Activated CD8-positive, alpha-beta T cell treated with anti-CD3 and anti-CD28 coated beads for 36 hours (primary cell): ENCODE results near the gene SRRM2. TPM values are rescaled to one million over a fixed set of nuclear protein-coding genes. Genes with fewer than 3 reads are reported as not detected.

Experiments used
- ATAC-seq: fragments of 200-7000 bp; cut with Tn5 transposase; one replicate; pipeline ENCODE4 v1.10.0; 2021; ENCODE audit warnings: mild to moderate bottlenecking, moderate library complexity
- CTCF ChIA-PET: fragments of 350-600 bp; sonication (Branson Sonifier 250); formaldehyde crosslinking; loops from one replicate; lab custom pipeline; 2021; ENCODE audit warnings: antibody characterized with exemption; lab: Charles Lee
- POLR2A ChIA-PET: fragments of 350-600 bp; sonication (Branson Sonifier 250); formaldehyde crosslinking; loops from one replicate; lab custom pipeline; 2021; ENCODE audit warnings: antibody characterized with exemption; lab: Charles Lee
- DNase-seq: peaks from one replicate; pipeline ENCODE4 v3.0.0-alpha.2; 2020
- H3K27ac Mint-ChIP-seq: one replicate; pipeline ENCODE4 v1.8.0; 2021; ENCODE audit warnings: mild to moderate bottlenecking, mixed read lengths
- H3K27me3 Mint-ChIP-seq: one replicate; pipeline ENCODE4 v1.8.0; 2021; ENCODE audit warnings: mixed read lengths
- H3K36me3 Mint-ChIP-seq: one replicate; pipeline ENCODE4 v1.8.0; 2021; ENCODE audit warnings: low read depth, mixed read lengths
- H3K4me1 Mint-ChIP-seq: one replicate; pipeline ENCODE4 v1.8.0; 2021; ENCODE audit warnings: low read depth, mixed read lengths
- H3K4me3 Mint-ChIP-seq: one replicate; pipeline ENCODE4 v1.8.0; 2021; ENCODE audit warnings: mild to moderate bottlenecking, moderate library complexity, mixed read lengths
- H3K9me3 Mint-ChIP-seq: one replicate; pipeline ENCODE4 v1.8.0; 2021; ENCODE audit warnings: mixed read lengths
- CTCF ChIP-seq: fragments of 200-600 bp; IDR thresholded peaks from one replicate; pipeline ENCODE4 v1.8.0; 2022; ENCODE audit warnings: antibody characterized with exemption, mild to moderate bottlenecking
- intact Hi-C: fragments of 100-400 bp; cut with micrococcal nuclease; formaldehyde crosslinking; loops from one replicate; pipeline ENCODE4 v1.10.0; 2022
- total RNA-seq, 2 experiments: library from RNA; stranded (reverse); gene quantifications; one replicate each; pipeline ENCODE4 v1.2.3, GENCODE V29; 2021

Gene SRRM2
- total RNA-seq, 2 experiments from 2014 or later: 518 to 561 TPM

GRCh38 chr16:2743007-2743810 is 9.2 kb upstream of the SRRM2 start:
- no peak for DNase-seq
- no peaks in the 10 kb centered on the region for H3K9me3 Mint-ChIP-seq
- intact Hi-C loops: no loop called here
- no peak for ATAC-seq
- no peaks in the 10 kb centered on the region for H3K27me3 Mint-ChIP-seq
- no peak for TF ChIP-seq CTCF
- CTCF ChIA-PET: no interaction called here
- POLR2A ChIA-PET: interaction anchor here (1.0 kb wide), 1 partner anchor 8 kb away, joined by 5 read pairs; the partner anchor contains the start of gene SRRM2
- no peaks in the 10 kb centered on the region for H3K4me1 Mint-ChIP-seq
- H3K36me3 Mint-ChIP-seq: no peaks in the 10 kb centered on the region
- H3K27ac Mint-ChIP-seq: no peak overlapping the region
- no peak overlapping the region for H3K4me3 Mint-ChIP-seq

GRCh38 chr16:2744711-2745110 is 7.7 kb upstream of the SRRM2 start:
- intact Hi-C loops: no loop called here
- no peak for TF ChIP-seq CTCF
- Mint-ChIP-seq H3K36me3 (peaks cover 2% of the 10 kb centered on the region), H3K27ac (no peak overlapping the region), H3K9me3 (no peaks in the 10 kb centered on the region), H3K4me3 (no peak overlapping the region), H3K4me1 (peaks cover 2% of the 10 kb centered on the region), H3K27me3 (no peaks in the 10 kb centered on the region)
- POLR2A ChIA-PET: no interaction called here
- DNase-seq: no peak
- no peak for ATAC-seq
- CTCF ChIA-PET: no interaction called here

GRCh38 chr16:2745116-2745890 is 7.1 kb upstream of the SRRM2 start:
- H3K9me3 Mint-ChIP-seq: no peaks in the 10 kb centered on the region
- peaks cover 5% of the 10 kb centered on the region for H3K36me3 Mint-ChIP-seq
- TF ChIP-seq CTCF: no peak
- intact Hi-C loops: no loop called here
- no peak for DNase-seq
- H3K4me1 Mint-ChIP-seq: peaks cover 2% of the 10 kb centered on the region
- H3K4me3 Mint-ChIP-seq: no peak overlapping the region
- H3K27me3 Mint-ChIP-seq: no peaks in the 10 kb centered on the region
- ChIA-PET CTCF (no interaction called here), POLR2A (no interaction called here)
- H3K27ac Mint-ChIP-seq: no peak overlapping the region
- no peak for ATAC-seq

- Mint-ChIP-seq H3K4me3 (no peak overlapping the region), H3K9me3 (no peaks in the 10 kb centered on the region), H3K4me1 (peaks cover 7% of the 10 kb centered on the region), H3K27me3 (no peaks in the 10 kb centered on the region), H3K36me3 (peaks cover 8% of the 10 kb centered on the region), H3K27ac (no peak overlapping the region)
- ChIA-PET POLR2A (interaction anchor here (0.9 kb wide), 1 partner anchor 89 kb away, joined by 3 read pairs; no protein-coding TSS in a partner anchor), CTCF (no interaction called here)
- intact Hi-C loops: no loop called here
- DNase-seq (no peak), ATAC-seq (no peak)
- no peak for TF ChIP-seq CTCF
These were observed 6.5 kb upstream of the SRRM2 start for GRCh38 chr16:2745961-2746360.
